HepG2 (cell line): Measurements from ENCODE around the gene CDIP1. TPM values are rescaled to one million over a fixed set of nuclear protein-coding genes. Genes with fewer than 3 reads are reported as not detected.

Experiments
- ELF1 ChIP-seq: sonication (generic); formaldehyde crosslinking; IDR thresholded peaks from 2 replicates; pipeline ENCODE4 v1.4.0; 2020; ENCODE audit warnings: missing genetic modification reagents
- GATA4 ChIP-seq: sonication (generic); IDR thresholded peaks from 2 replicates; pipeline ENCODE4 v1.6.1; 2016; ENCODE audit warnings: antibody characterized with exemption, low read depth, borderline replicate concordance
- HNF4A ChIP-seq: sonication (generic); formaldehyde crosslinking; IDR thresholded peaks from 2 replicates; pipeline ENCODE4 v1.4.0; 2020; ENCODE audit warnings: missing genetic modification reagents
- IRF2 ChIP-seq: IDR thresholded peaks from 2 replicates; pipeline ENCODE4 v1.6.1; 2018; ENCODE audit warnings: missing genetic modification reagents, missing compliant biosample characterization
- KDM2A ChIP-seq: sonication (generic); formaldehyde crosslinking; IDR thresholded peaks from 2 replicates; pipeline ENCODE4 v1.4.0; 2020; ENCODE audit warnings: low read depth, missing genetic modification reagents, borderline replicate concordance
- KMT2B ChIP-seq: IDR thresholded peaks from 2 replicates; pipeline ENCODE4 v1.6.1; 2016; ENCODE audit warnings: missing genetic modification reagents, missing compliant biosample characterization
- NR2F2 ChIP-seq: IDR thresholded peaks from 2 replicates; pipeline ENCODE4 v1.6.1; 2012; ENCODE audit warnings: low read depth, inconsistent platforms, borderline replicate concordance
- SIX4 ChIP-seq: sonication (generic); formaldehyde crosslinking; IDR thresholded peaks from 2 replicates; pipeline ENCODE4 v1.4.0; 2020; ENCODE audit warnings: missing genetic modification reagents
- TEAD3 ChIP-seq: optimal IDR thresholded peaks from 2 replicates; pipeline ENCODE3; 2016; ENCODE audit warnings: borderline replicate concordance
- ZBTB34 ChIP-seq: sonication (generic); formaldehyde crosslinking; IDR thresholded peaks from 2 replicates; pipeline ENCODE4 v1.8.0; 2022; ENCODE audit warnings: mild to moderate bottlenecking, missing genetic modification reagents
- ZBTB43 ChIP-seq: sonication (generic); formaldehyde crosslinking; conservative IDR thresholded peaks from 2 replicates; pipeline ENCODE4 v1.4.0; 2020; ENCODE audit warnings: missing genetic modification reagents
- ZFP41 ChIP-seq: sonication (generic); formaldehyde crosslinking; IDR thresholded peaks from 2 replicates; pipeline ENCODE4 v1.4.0; 2020; ENCODE audit warnings: mild to moderate bottlenecking, missing genetic modification reagents, borderline replicate concordance
- ZNF367 ChIP-seq: sonication (generic); formaldehyde crosslinking; IDR thresholded peaks from 2 replicates; pipeline ENCODE4 v1.4.0; 2020; ENCODE audit warnings: missing genetic modification reagents, borderline replicate concordance
- ZNF546 ChIP-seq: sonication (generic); formaldehyde crosslinking; conservative IDR thresholded peaks from 2 replicates; pipeline ENCODE4 v1.8.1; 2023; ENCODE audit warnings: mild to moderate bottlenecking, missing genetic modification reagents
- ZNF7 ChIP-seq: IDR thresholded peaks from 2 replicates; pipeline ENCODE4 v1.6.1; 2016; ENCODE audit warnings: missing biosample characterization, missing genetic modification reagents
- ZNF816 ChIP-seq: sonication (generic); formaldehyde crosslinking; IDR thresholded peaks from 2 replicates; pipeline ENCODE4 v1.8.0; 2022; ENCODE audit warnings: missing genetic modification reagents, mild to moderate bottlenecking, borderline replicate concordance
- polyA plus RNA-seq, 8 experiments: library from polyadenylated mRNA; depleted of rRNA in 3 of 8; stranded (reverse) in 7 of 8; unstranded in 1 of 8; fragments of >200 nt; fragmentation: Illumina TruSeq in 4 of 8; extraction: Trizol in 4 of 8; gene quantifications; 2 replicates each; pipeline versions ENCODE4 v1.2.1 to v1.2.3, GENCODE V29; 2011 to 2016; ENCODE audit warnings: low read depth in 4 of 8, missing spikeins in 1 of 8, mixed read lengths in 1 of 8; ENCODE audit not compliant: insufficient read depth in 1 of 8
- total RNA-seq, 5 experiments: library from RNA; depleted of rRNA; stranded (reverse); fragments of >200 nt; fragmentation: Illumina TruSeq; extraction: Trizol; gene quantifications; 2 replicates each; pipeline ENCODE4 v1.2.3, GENCODE V29; 2016; ENCODE audit warnings: low read depth in 1 of 5
- TF ChIP-seq, protein P1 (sequence below): sonication (generic); formaldehyde crosslinking; IDR thresholded peaks from 2 replicates; pipeline ENCODE4 v1.8.1; 2023; ENCODE audit warnings: mild to moderate bottlenecking, inconsistent platforms, moderate library complexity, missing genetic modification reagents, borderline replicate concordance
- TF ChIP-seq, protein P2 (sequence below): IDR thresholded peaks from 2 replicates; pipeline ENCODE4 v1.6.1; 2016
- TF ChIP-seq, protein P3 (sequence below): sonication (generic); formaldehyde crosslinking; IDR thresholded peaks from 2 replicates; pipeline ENCODE4 v1.9.0; 2022; ENCODE audit warnings: missing genetic modification reagents, mild to moderate bottlenecking, borderline replicate concordance

The CDIP1 gene
- total and polyA plus RNA-seq, 2 of the 13 experiments (the other 11 are each of a cell fraction or from before 2014, with no cell fraction given): 31.2 to 56.7 TPM

DNA sequence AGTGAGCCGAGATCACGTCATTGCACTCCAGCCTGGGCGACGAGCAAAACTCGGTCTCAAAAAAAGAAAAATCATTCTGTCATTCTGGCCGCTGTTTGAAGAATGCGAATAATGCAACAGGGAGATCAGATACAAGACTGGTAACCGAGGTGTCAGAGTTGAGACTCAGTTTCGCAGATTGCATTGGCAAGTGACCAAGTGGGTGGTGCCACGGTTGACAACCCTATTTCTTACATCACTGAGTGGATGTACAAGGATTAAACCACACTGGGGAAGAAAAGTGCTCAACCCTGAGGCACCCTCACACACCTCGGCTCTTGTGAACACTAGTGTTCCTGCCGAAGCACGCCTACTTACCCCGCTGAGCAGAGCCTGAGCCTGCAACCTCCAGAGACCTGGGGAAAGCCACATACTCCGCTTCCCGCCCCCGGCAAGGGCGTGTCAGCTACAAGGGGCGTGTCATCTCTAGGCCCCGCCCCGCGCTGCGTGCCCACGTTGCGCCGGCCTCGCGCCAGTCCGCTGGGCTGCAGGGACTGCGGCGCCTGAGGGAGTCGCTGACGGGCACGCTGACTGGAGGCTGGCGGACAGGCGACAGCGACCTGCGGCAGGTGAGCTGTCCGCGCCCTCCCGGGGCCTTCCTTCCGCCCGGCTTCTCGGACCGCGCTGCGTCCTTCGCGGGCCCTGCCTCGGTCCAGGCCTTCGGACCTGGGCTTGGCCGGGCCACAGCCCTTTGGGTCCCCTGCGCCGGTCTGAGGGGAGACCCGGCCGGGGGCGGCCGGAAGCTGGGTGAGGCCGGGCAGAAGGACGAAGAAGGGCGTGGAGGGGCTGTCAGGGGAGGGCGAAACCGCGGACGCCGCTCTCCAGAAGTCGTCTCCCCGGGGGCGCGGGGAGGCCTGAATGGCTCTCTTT is 62.4 kb downstream of the CDIP1 start, which contains the start of gene HMOX2 (continued):
- TF ChIP-seq KMT2B (CRISPR knock-in tag): peak; percentile 70
- TF ChIP-seq ZNF816 (CRISPR knock-in tag): peak; percentile 63; the same call in 1 of the 2 replicates
- TF ChIP-seq ZBTB43 (CRISPR knock-in tag): peak; percentile 60; the same call in 1 of the 2 replicates
- TF ChIP-seq ELF1: no peak
- peak; percentile 63; the same call in 1 of the 2 replicates for TF ChIP-seq IRF2 (CRISPR knock-in tag)
- 0 out of 2 replicates have a peak, but pooled peaks have one; percentile 38 for TF ChIP-seq NR2F2
- TF ChIP-seq TEAD3 (CRISPR knock-in tag): peak; percentile 86
- TF ChIP-seq HNF4A (CRISPR knock-in tag): no peak
- no peak for TF ChIP-seq ZNF367 (CRISPR knock-in tag)
- 0 out of 2 replicates have a peak, but pooled peaks have one; percentile 48 for TF ChIP-seq GATA4
- TF ChIP-seq, protein P1, sequence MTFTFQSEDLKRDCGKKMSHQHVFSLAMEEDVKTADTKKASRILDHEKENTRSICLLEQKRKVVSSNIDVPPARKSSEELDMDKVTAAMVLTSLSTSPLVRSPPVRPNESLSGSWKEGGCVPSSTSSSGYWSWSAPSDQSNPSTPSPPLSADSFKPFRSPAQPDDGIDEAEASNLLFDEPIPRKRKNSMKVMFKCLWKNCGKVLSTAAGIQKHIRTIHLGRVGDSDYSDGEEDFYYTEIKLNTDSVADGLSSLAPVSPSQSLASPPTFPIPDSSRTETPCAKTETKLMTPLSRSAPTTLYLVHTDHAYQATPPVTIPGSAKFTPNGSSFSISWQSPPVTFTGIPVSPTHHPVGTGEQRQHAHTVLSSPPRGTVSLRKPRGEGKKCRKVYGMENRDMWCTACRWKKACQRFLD: peak; percentile 64; the same call in 1 of the 2 replicates
- peak; percentile 88 for TF ChIP-seq ZFP41 (CRISPR knock-in tag)
- TF ChIP-seq ZNF7: peak; percentile 59
- TF ChIP-seq, protein P2, sequence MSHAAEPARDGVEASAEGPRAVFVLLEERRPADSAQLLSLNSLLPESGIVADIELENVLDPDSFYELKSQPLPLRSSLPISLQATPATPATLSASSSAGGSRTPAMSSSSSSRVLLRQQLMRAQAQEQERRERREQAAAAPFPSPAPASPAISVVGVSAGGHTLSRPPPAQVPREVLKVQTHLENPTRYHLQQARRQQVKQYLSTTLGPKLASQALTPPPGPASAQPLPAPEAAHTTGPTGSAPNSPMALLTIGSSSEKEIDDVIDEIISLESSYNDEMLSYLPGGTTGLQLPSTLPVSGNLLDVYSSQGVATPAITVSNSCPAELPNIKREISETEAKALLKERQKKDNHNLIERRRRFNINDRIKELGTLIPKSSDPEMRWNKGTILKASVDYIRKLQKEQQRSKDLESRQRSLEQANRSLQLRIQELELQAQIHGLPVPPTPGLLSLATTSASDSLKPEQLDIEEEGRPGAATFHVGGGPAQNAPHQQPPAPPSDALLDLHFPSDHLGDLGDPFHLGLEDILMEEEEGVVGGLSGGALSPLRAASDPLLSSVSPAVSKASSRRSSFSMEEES (CRISPR knock-in tag): peak; percentile 70; the same call in 1 of the 2 replicates
- TF ChIP-seq KDM2A (CRISPR knock-in tag): peak; percentile 88
- 0 out of 2 replicates have a peak, but pooled peaks have one; percentile 64 for TF ChIP-seq ZNF546
- TF ChIP-seq, protein P3, sequence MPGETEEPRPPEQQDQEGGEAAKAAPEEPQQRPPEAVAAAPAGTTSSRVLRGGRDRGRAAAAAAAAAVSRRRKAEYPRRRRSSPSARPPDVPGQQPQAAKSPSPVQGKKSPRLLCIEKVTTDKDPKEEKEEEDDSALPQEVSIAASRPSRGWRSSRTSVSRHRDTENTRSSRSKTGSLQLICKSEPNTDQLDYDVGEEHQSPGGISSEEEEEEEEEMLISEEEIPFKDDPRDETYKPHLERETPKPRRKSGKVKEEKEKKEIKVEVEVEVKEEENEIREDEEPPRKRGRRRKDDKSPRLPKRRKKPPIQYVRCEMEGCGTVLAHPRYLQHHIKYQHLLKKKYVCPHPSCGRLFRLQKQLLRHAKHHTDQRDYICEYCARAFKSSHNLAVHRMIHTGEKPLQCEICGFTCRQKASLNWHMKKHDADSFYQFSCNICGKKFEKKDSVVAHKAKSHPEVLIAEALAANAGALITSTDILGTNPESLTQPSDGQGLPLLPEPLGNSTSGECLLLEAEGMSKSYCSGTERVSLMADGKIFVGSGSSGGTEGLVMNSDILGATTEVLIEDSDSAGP: peak; percentile 91
- TF ChIP-seq ZBTB34: 0 out of 2 replicates have a peak, but pooled peaks have one; percentile 18
- peak; percentile 27; the same call in 1 of the 2 replicates for TF ChIP-seq SIX4
